Panc1 (cell line): ENCODE measurements around the gene THRB. TPM values are rescaled to one million over a fixed set of nuclear protein-coding genes. Genes with fewer than 3 reads are reported as not detected.

ENCODE experiments used
- ATAC-seq: fragments of 200-7000 bp; cut with Tn5 transposase; 2 replicates; pipeline ENCODE4 v1.9.1; 2020; ENCODE audit warnings: mild to moderate bottlenecking, moderate library complexity
- BruUV-seq: library from RNA; stranded (reverse); fragments of 400-500 nt; replicated peaks from 2 replicates; lab custom pipeline; 2021; lab: Mats Ljungman, UMichigan
- CTCF ChIA-PET: fragments of 300-600 bp; sonication (Branson Sonifier 250); formaldehyde crosslinking; loops from one replicate; lab custom pipeline; 2022; ENCODE audit warnings: antibody characterized with exemption; lab: Charles Lee
- POLR2A ChIA-PET: fragments of 300-600 bp; sonication (Branson Sonifier 250); formaldehyde crosslinking; loops from one replicate; lab custom pipeline; 2022; ENCODE audit warnings: antibody characterized with exemption; lab: Charles Lee
- DNase-seq: peaks from one replicate; pipeline ENCODE4 v3.0.0-alpha.2; 2010; ENCODE audit warnings: low read depth, low spot score
- H3K27ac ChIP-seq: 2 replicates; pipeline ENCODE4 v1.5.1; 2011; ENCODE audit warnings: mild to moderate bottlenecking, low read length, inconsistent platforms
- H3K27me3 ChIP-seq: fragments of 200-500 bp; sonication (Bioruptor generic); 2 replicates; pipeline ENCODE4 v1.6.0; 2014; ENCODE audit warnings: low read length, inconsistent platforms; ENCODE audit not compliant: control insufficient read depth, insufficient read depth
- H3K36me3 ChIP-seq: fragments of 200-500 bp; sonication (Bioruptor generic); 2 replicates; pipeline ENCODE4 v1.5.1; 2014; ENCODE audit warnings: inconsistent platforms, mild to moderate bottlenecking, low read length, moderate library complexity; ENCODE audit not compliant: control insufficient read depth, insufficient read depth
- H3K4me1 ChIP-seq: 2 replicates; pipeline ENCODE4 v1.5.1; 2011; ENCODE audit warnings: inconsistent platforms, mild to moderate bottlenecking, low read length, moderate library complexity; ENCODE audit not compliant: control insufficient read depth, insufficient read depth
- H3K4me3 ChIP-seq, 2 experiments: 2 replicates each; pipeline ENCODE4 v1.5.1; 2011 to 2012; ENCODE audit warnings: low read depth in 2 of 2, low read length in 2 of 2, mild to moderate bottlenecking in 2 of 2, inconsistent platforms in 1 of 2, moderate library complexity in 1 of 2
- H3K9me3 ChIP-seq: fragments of 200-500 bp; sonication (Bioruptor generic); 2 replicates; pipeline ENCODE4 v1.5.1; 2014; ENCODE audit warnings: low read depth, mild to moderate bottlenecking, inconsistent platforms, low read length, moderate library complexity; ENCODE audit not compliant: control insufficient read depth, insufficient read depth
- CTCF ChIP-seq: fragments of 450-650 bp; IDR thresholded peaks from 2 replicates; pipeline ENCODE4 v1.5.1; 2017; ENCODE audit warnings: mild to moderate bottlenecking
- POLR2AphosphoS5 ChIP-seq: IDR thresholded peaks from 2 replicates; pipeline ENCODE4 v1.6.1; 2012; ENCODE audit warnings: mild to moderate bottlenecking, low read depth, low read length, moderate library complexity
- REST ChIP-seq, 2 experiments: IDR thresholded peaks; 2 replicates each; pipeline ENCODE4 v1.6.1; 2011 to 2012; ENCODE audit warnings: low read depth in 2 of 2, control low read depth in 1 of 2, low read length in 1 of 2, mild to moderate bottlenecking in 1 of 2, moderate library complexity in 1 of 2; ENCODE audit not compliant: insufficient read depth in 1 of 2
- SIN3A ChIP-seq: IDR thresholded peaks from 2 replicates; pipeline ENCODE4 v1.6.1; 2012; ENCODE audit warnings: low read depth, mild to moderate bottlenecking, low read length, moderate library complexity, borderline replicate concordance; ENCODE audit not compliant: insufficient read depth
- TCF7L2 ChIP-seq: IDR thresholded peaks from 2 replicates; pipeline ENCODE4 v1.6.1; 2011; ENCODE audit warnings: mild to moderate bottlenecking, low read depth, low read length, inconsistent platforms
- in situ Hi-C: cut with HindIII; loops from 2 replicates; pipeline ENCODE4 v1.10.0; 2016; ENCODE audit warnings: low sequenced_read_pairs, low pct_unique_long_range_greater_than_20kb
- intact Hi-C: fragments of 100-400 bp; cut with micrococcal nuclease; formaldehyde crosslinking; loops from one replicate; pipeline ENCODE4 v1.10.0; 2022; ENCODE audit not compliant: unreplicated experiment
- total RNA-seq: library from RNA; stranded (reverse); gene quantifications from one replicate; pipeline ENCODE4 v1.2.1, GENCODE V29; 2021; ENCODE audit not compliant: unreplicated experiment

Gene THRB
- total RNA-seq, 1 experiment from 2014 or later: 3.9 TPM

GRCh38 chr3:24506966-24507775 is 12.5 kb upstream of the THRB start:
- Histone ChIP-seq H3K4me1 (no peaks in the 10 kb centered on the region), H3K27ac (no peak overlapping the region), H3K36me3 (no peaks in the 10 kb centered on the region), H3K4me3 (no peak overlapping the region), H3K27me3 (no peaks in the 10 kb centered on the region), H3K9me3 (no peaks in the 10 kb centered on the region)
- CTCF ChIA-PET: no interaction called here
- DNase-seq (no peak), ATAC-seq (no peak)
- no TSS peak for BruUV-seq
- no peak for TF ChIP-seq REST (IDR thresholded peaks at IDR 0.05; ENCODE audit: insufficient read depth in 1 of 2, low read depth in 2 of 2, low read length in 1 of 2)
- no peak for TF ChIP-seq CTCF
- TF ChIP-seq SIN3A: no peak
- no peak for TF ChIP-seq POLR2AphosphoS5
- TF ChIP-seq TCF7L2: no peak
- intact Hi-C loops: no loop called here
- in situ Hi-C loops: no loop called here
- POLR2A ChIA-PET: no interaction called here

- Histone ChIP-seq H3K4me3 (no peak overlapping the region), H3K27me3 (no peaks in the 10 kb centered on the region), H3K4me1 (no peaks in the 10 kb centered on the region), H3K9me3 (no peaks in the 10 kb centered on the region), H3K36me3 (no peaks in the 10 kb centered on the region), H3K27ac (no peak overlapping the region)
- no TSS peak for BruUV-seq
- DNase-seq: no peak
- ATAC-seq: no peak
- ChIA-PET POLR2A (no interaction called here), CTCF (no interaction called here)
- intact Hi-C loops (no loop called here), in situ Hi-C loops (no loop called here)
- no peak for TF ChIP-seq POLR2AphosphoS5
- TF ChIP-seq SIN3A: no peak
- TF ChIP-seq CTCF: no peak
- no peak for TF ChIP-seq TCF7L2
- no peak for TF ChIP-seq REST (IDR thresholded peaks at IDR 0.05; ENCODE audit: insufficient read depth in 1 of 2, low read depth in 2 of 2, low read length in 1 of 2)
Observed at GRCh38 chr3:24505691-24506550, 11.3 kb upstream of the THRB start.
